ENCODE data around the gene FIBP.
A peak's percentile ranks its signal among the peaks of the same experiment; 100 is the strongest.

Gene FIBP

GRCh38 chr11:65879617-65880016, 8.7 kb downstream of the FIBP start, which contains the start of gene CTSW:
CTSW (plus strand) TSS chr11:65879837; CDS start chr11:65879855, 18 bp downstream.
- Mint-ChIP-seq H3K36me3 (ENCODE audit: low read depth) (peaks cover 30% of the 10 kb centered on the region), H3K9me3 (no peaks in the 10 kb centered on the region), H3K27me3 (peaks cover 3% of the 10 kb centered on the region), H3K4me3 (peak within 1 kb of the TSS; percentile 51), H3K4me1 (ENCODE audit: low read depth) (peaks cover 63% of the 10 kb centered on the region), H3K27ac (peak within 1 kb of the TSS; percentile 20)
- intact Hi-C loops (cut with micrococcal nuclease) = no loop called here

DNA sequence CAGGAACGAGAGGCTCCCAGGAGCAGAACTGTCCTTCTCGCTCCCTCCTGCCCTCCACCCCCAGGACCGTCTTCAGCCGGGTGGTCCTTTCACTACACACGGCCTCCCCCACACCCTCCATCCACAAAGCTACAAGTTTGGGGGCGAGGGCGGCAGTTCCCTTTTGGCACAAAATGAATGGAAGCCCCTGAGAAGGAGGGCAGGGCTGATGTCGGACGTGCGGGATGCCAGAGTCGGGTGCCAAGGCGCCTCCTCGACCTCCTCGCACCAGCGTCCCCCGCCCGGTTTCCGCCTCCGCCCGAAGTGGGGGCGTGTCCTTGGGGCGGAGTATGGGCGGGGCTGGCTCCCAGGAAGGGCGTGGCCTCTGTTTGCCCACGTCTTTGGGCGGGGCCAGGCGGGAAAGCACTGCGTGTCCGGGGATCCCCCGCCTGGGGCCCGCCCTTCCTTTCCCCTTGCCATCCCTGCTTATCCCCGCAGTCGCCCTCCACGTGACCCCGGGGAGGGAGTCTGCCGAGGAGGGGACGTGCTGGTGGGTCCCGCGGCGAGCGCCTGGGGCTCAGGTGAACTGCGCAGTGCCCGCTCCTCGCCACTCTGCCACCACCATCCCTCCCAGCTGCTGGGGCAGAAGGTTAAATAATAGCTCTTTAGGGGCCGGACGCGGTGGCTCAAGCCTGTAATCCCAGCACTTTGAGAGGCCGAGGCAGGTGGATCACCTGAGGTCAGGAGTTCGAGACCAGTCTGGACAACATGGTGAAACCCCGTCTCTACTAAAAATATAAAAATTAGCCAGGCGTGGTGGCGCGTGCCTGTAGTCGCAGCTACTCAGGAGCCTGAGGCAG, 14.7 kb downstream of the FIBP start:
- Mint-ChIP-seq H3K9me3 (no peaks in the 10 kb centered on the region), H3K4me1 (ENCODE audit: low read depth) (peaks cover 59% of the 10 kb centered on the region), H3K4me3 (peak overlapping the region; percentile 96), H3K36me3 (ENCODE audit: low read depth) (peaks cover 10% of the 10 kb centered on the region), H3K27me3 (peaks cover 25% of the 10 kb centered on the region), H3K27ac (peak overlapping the region; percentile 95)
- intact Hi-C loops (cut with micrococcal nuclease) = no loop called here

DNA sequence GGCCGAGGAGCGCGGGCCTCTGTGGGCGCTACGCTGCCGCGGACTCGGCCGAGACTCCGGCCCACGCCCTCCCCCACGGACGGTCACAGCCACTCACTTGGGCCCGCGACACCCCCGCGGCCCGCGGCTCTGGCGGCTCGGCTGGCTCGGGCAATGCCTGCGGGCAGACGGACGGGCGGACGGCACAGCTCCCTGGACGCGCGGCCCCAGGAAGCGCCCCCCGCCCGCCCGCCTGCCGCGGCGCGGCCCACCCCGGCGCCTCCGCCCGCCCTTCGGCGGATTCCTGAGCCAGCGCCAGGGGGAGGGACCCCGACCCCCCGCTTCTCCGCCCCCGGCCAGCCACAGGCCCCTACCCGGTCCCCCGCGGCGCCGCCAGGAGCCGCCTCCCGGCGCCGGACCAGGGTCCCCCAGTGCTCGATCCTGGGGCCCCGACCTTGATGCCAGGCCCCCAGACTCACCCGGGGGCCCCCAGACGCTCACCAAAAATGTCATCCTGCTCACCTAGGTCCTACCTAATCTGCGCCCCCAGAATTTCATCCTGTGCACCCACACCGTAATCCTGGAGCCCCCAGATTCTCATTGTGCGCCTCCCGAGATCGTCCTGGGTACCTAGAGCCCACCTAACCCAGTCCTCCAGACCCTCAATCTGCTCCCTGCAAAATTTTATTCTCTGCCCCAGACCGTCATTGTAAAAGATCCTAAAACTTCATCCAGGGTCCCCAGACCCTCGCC, 15.5 kb downstream of the FIBP start, which contains the start of gene EFEMP2:
EFEMP2 (minus strand) TSS at position 215 of the 732 bp plus-strand sequence. CDS start 446 bp downstream, outside the sequence.
- Mint-ChIP-seq H3K9me3 (no peaks in the 10 kb centered on the region), H3K27ac (peak within 1 kb of the TSS; percentile 95), H3K4me3 (peak within 1 kb of the TSS; percentile 96), H3K4me1 (ENCODE audit: low read depth) (peaks cover 55% of the 10 kb centered on the region), H3K27me3 (peaks cover 25% of the 10 kb centered on the region), H3K36me3 (ENCODE audit: low read depth) (peaks cover 18% of the 10 kb centered on the region)
- intact Hi-C loops (cut with micrococcal nuclease) = no loop called here

DNA sequence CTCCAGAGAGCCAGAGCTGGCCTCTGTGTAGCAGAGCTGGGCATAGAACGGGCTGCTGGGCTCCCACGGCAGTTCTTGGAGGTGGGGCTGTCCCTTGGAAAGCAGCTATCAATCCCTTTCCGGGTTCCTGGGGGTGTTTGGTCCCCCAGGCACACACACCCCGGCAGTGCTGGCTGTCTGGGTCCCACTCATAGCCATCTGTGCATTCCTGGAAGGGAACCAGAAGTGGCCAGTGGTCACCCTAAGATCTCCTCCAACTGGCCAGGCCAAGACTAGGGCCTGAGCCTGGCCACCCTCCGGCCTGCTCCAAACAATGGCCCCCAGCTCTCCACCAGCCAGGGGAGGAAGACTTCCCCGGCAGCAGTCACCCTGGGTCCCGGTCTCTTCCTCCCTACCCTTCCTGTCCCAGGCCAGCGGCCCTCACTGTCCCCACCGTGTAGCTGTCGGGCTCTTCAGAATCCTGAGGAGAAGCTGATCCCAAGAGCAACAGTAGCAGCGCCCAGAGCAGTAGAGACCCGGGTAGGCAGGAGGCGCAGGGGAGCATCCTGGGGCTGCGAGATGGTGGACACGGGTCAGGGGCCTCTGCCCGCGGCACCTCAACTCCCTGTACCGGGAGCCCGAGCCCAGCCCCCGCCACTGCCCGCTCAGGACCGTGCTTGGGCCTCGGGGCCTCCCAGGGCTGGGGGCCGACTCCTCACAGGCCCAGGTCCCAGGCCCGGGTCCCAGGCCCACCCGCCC, 16.3 kb downstream of the FIBP start:
- H3K9me3 Mint-ChIP-seq = no peaks in the 10 kb centered on the region
- H3K36me3 Mint-ChIP-seq (ENCODE audit: low read depth) = peaks cover 26% of the 10 kb centered on the region
- peak overlapping the region; percentile 73 for H3K27ac Mint-ChIP-seq
- peaks cover 56% of the 10 kb centered on the region for H3K4me1 Mint-ChIP-seq (ENCODE audit: low read depth)
- peak overlapping the region; percentile 34 for H3K4me3 Mint-ChIP-seq
- H3K27me3 Mint-ChIP-seq = peaks cover 25% of the 10 kb centered on the region
- intact Hi-C loops (cut with micrococcal nuclease) = no loop called here

DNA sequence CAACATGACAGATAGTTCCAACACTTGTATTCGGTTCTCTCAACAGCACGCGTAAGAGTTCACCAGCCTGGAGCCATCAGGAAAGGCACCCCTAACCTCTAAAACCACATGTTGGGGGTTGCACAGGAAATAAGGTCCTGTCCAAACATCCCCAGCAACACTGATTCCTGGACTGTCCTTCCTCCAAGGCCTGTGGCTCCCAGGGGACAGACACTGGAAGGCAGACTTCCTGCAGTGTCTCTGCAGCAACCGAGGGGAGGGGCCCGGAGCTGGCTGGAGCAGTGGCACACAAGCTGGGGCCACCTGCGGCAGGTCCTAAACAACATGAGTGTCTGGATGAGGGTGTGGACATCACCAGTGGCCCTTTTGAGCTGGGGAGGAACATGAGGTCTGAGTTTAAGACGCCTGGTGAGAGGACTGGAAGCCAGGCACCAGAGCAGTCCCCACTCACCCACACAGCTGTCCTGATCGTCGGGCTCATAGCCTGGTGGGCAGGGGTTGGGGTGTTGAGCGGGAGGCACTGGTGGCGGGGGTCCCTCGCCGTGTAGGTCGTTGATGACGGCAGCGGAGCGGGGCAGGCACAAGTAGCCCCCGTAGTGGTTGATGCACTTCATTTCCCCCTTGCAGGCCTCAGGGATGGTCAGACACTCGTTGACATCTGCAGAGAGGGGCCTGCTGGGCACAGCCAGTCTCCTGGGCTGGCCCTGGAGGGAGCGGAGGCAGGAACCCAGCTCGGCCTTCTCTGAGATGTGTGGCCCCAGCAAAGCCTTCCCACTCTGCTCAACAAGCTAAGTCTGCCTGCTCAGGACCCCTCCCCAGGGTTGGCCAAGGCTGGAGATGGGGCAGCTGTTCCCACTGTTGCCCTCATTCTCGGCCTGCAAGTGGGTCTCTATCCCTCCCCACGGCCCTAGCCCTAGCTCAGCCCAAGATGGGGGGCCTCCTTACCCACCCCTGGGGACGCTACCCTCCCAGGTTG, 17.3 kb downstream of the FIBP start:
- intact Hi-C loops (cut with micrococcal nuclease) = no loop called here
- H3K9me3 Mint-ChIP-seq = no peaks in the 10 kb centered on the region
- H3K4me3 Mint-ChIP-seq = no peak overlapping the region
- H3K27ac Mint-ChIP-seq = peak overlapping the region; percentile 73
- H3K4me1 Mint-ChIP-seq (ENCODE audit: low read depth) = peaks cover 54% of the 10 kb centered on the region
- H3K36me3 Mint-ChIP-seq (ENCODE audit: low read depth) = peaks cover 34% of the 10 kb centered on the region
- H3K27me3 Mint-ChIP-seq = peaks cover 25% of the 10 kb centered on the region

GRCh38 chr11:65870307-65870658, 18.0 kb downstream of the FIBP start:
- Mint-ChIP-seq H3K9me3 (no peaks in the 10 kb centered on the region), H3K36me3 (ENCODE audit: low read depth) (peaks cover 42% of the 10 kb centered on the region), H3K4me3 (no peak overlapping the region), H3K27me3 (peaks cover 25% of the 10 kb centered on the region), H3K4me1 (ENCODE audit: low read depth) (peaks cover 58% of the 10 kb centered on the region), H3K27ac (peak overlapping the region; percentile 51)
- intact Hi-C loops (cut with micrococcal nuclease) = no loop called here

GRCh38 chr11:65869643-65870306, 18.5 kb downstream of the FIBP start:
- intact Hi-C loops (cut with micrococcal nuclease) = no loop called here
- no peaks in the 10 kb centered on the region for H3K9me3 Mint-ChIP-seq
- peaks cover 63% of the 10 kb centered on the region for H3K4me1 Mint-ChIP-seq (ENCODE audit: low read depth)
- H3K36me3 Mint-ChIP-seq (ENCODE audit: low read depth) = peaks cover 47% of the 10 kb centered on the region
- H3K4me3 Mint-ChIP-seq = no peak overlapping the region
- H3K27ac Mint-ChIP-seq = no peak overlapping the region
- peaks cover 25% of the 10 kb centered on the region for H3K27me3 Mint-ChIP-seq

DNA sequence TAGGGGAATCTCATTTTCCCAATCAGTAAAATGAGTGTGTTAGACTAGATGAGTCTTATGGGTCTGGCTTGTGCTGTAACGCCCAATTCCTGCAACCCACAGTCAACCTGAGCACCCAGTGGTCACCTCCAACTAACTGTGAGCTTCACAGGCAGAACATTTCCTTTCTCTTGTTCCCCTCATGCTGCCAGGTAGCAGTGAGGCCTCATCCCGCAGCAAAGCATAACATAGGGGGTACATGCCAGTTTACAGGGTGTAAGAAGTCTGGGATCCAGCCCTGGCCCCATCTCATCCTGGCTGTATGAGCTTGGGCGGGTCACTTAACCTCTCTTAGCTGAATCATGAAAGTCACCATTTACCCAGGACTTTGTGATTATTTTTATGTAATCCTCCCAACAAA, 19.4 kb downstream of the FIBP start:
- no peak overlapping the region for H3K4me3 Mint-ChIP-seq
- H3K4me1 Mint-ChIP-seq (ENCODE audit: low read depth) = peaks cover 63% of the 10 kb centered on the region
- H3K27me3 Mint-ChIP-seq = peaks cover 25% of the 10 kb centered on the region
- no peaks in the 10 kb centered on the region for H3K9me3 Mint-ChIP-seq
- H3K36me3 Mint-ChIP-seq (ENCODE audit: low read depth) = peaks cover 55% of the 10 kb centered on the region
- no peak overlapping the region for H3K27ac Mint-ChIP-seq
- intact Hi-C loops (cut with micrococcal nuclease) = no loop called here

- H3K27me3 Mint-ChIP-seq = peaks cover 22% of the 10 kb centered on the region
- H3K36me3 Mint-ChIP-seq (ENCODE audit: low read depth) = peaks cover 58% of the 10 kb centered on the region
- intact Hi-C loops (cut with micrococcal nuclease) = no loop called here
- H3K9me3 Mint-ChIP-seq = no peaks in the 10 kb centered on the region
- H3K4me3 Mint-ChIP-seq = no peak overlapping the region
- peaks cover 63% of the 10 kb centered on the region for H3K4me1 Mint-ChIP-seq (ENCODE audit: low read depth)
- H3K27ac Mint-ChIP-seq = no peak overlapping the region
Measured at GRCh38 chr11:65868076-65868667, 20.1 kb downstream of the FIBP start.

DNA sequence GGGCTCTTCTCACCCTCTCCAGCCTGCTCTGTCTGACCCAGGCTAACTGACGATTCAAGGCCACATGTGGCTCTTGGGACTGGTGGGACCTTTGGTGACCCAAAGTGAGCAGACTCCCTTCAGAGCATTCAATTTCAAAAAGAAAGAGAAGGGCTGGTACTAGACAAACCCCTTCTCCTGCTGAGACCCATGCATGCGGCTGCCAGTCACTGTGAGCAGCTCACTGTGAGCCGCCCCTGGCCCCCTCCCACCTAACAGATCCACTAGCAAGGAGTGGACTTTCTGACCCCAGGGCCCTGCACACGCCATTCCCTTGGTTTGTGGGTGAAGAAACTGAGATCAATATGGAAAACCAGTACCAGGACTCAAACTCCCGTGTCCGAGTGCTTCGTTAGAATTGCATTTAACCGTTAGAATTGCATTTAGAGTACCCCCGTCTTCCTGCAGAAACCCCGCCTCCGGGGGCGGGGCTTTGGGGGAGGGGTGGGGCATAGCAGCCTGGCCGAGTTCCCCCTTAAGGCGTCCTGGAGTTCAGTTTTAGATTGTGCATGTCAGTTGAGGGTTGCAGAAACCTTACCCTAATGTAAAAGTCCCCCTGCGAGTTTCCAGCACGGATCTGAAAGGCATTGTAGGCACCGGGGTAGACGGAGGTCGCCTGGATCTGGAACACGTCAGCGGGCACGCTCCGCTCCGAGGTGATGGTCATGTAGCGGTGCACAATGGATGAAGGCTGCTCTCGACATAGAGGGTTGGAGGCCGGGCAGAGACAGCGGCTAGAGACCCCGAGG, 20.8 kb downstream of the FIBP start:
- peaks cover 61% of the 10 kb centered on the region for H3K36me3 Mint-ChIP-seq (ENCODE audit: low read depth)
- intact Hi-C loops (cut with micrococcal nuclease) = no loop called here
- peaks cover 18% of the 10 kb centered on the region for H3K27me3 Mint-ChIP-seq
- no peaks in the 10 kb centered on the region for H3K9me3 Mint-ChIP-seq
- H3K27ac Mint-ChIP-seq = no peak overlapping the region
- no peak overlapping the region for H3K4me3 Mint-ChIP-seq
- peaks cover 65% of the 10 kb centered on the region for H3K4me1 Mint-ChIP-seq (ENCODE audit: low read depth)

- Mint-ChIP-seq H3K27ac (no peak overlapping the region), H3K9me3 (no peaks in the 10 kb centered on the region), H3K27me3 (peaks cover 14% of the 10 kb centered on the region), H3K36me3 (ENCODE audit: low read depth) (peaks cover 68% of the 10 kb centered on the region), H3K4me1 (ENCODE audit: low read depth) (peaks cover 66% of the 10 kb centered on the region), H3K4me3 (no peak overlapping the region)
- intact Hi-C loops (cut with micrococcal nuclease) = no loop called here
Measured at GRCh38 chr11:65866509-65867283, 21.6 kb downstream of the FIBP start.

Data from dendritic cell treated with granulocyte-macrophage colony-stimulating factor and Interleukin-4, amounts not matched to agents 40 ng/mL and 50 ng/mL, for 4 days (primary cell).